Measurements from ENCODE around the gene HMG20B. TPM values are rescaled to one million over a fixed set of nuclear protein-coding genes. Genes with fewer than 3 reads are reported as not detected.

HMG20B gene
- total RNA-seq, 1 donor from 2014 or later = 28.7 TPM

DNA sequence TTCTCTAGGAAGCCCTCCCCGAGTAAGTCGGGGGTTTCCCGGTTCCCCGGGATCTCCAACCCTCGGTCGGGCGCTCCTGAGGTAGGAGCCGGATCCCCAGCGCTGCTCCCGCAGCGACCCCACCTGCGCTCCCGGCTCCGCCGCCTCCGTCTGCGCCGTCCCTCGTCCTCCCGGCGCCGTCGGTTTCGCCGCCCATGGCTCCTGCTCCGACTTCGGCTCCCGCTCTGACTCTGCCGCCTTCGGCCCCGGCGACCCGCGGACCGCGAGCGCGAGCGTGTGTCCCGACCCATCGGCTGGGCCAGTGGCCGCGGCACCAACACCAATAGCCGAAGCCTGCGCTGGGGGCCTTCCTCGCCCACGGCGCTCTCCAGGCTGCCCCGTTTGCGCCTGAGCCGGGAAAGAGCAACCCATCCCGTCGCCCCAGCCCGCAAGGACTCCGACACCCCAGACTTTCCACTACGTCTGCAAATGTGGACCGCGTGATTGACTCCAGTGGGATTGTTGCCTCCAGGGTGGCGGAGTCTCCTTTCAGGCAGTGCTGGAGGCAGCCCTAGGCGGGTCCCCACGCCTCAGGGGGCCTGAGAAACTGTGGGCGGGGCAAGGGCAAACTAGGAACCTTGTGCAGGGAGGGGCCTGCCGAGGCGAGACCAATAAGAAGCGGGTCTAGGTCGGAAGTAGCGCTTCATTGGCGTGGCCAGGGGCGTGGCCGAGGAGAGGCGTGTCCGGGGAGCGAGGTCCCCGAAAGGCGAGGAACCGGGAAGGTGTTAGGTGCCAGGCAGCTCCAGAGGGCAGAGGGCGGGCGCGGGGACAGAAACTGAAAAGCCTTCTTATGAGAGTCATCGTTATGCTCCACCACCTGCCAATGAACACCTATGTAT is 54.0 kb downstream of the HMG20B start, which contains the start of gene CACTIN:
Gene CACTIN, minus strand, starts transcription at position 318 of the 878 bp plus-strand sequence. Its CDS starts 28 bp downstream, at position 290.
- H3K9ac ChIP-seq (ENCODE audit: low read depth in 1 of 3, low read length in 3 of 3) = peak within 1 kb of the TSS; percentile 82 to 96 (median 82)
- no peaks in the 10 kb centered on the region for H3K9me3 ChIP-seq (ENCODE audit: control insufficient read depth in 3 of 3, low read length in 3 of 3)
- H3K4me1 ChIP-seq (ENCODE audit: control insufficient read depth in 3 of 3, insufficient read depth in 3 of 3, low read length in 3 of 3) = peaks cover 24 to 32% (median 26%) of the 10 kb centered on the region in 3 donors
- H3K27ac ChIP-seq (ENCODE audit: low read depth, low read length) = peak within 1 kb of the TSS; percentile 94
- H3K36me3 ChIP-seq (ENCODE audit: control insufficient read depth in 3 of 3, insufficient read depth in 3 of 3, low read length in 3 of 3) = peaks cover 7 to 15% (median 9%) of the 10 kb centered on the region in 3 donors
- no peaks in the 10 kb centered on the region for H3K27me3 ChIP-seq (ENCODE audit: control insufficient read depth in 3 of 3, insufficient read depth in 3 of 3, low read length in 3 of 3)
- peak within 1 kb of the TSS; percentile 86 to 97 (median 92) for H3K4me3 ChIP-seq (ENCODE audit: low read length in 3 of 3)

DNA sequence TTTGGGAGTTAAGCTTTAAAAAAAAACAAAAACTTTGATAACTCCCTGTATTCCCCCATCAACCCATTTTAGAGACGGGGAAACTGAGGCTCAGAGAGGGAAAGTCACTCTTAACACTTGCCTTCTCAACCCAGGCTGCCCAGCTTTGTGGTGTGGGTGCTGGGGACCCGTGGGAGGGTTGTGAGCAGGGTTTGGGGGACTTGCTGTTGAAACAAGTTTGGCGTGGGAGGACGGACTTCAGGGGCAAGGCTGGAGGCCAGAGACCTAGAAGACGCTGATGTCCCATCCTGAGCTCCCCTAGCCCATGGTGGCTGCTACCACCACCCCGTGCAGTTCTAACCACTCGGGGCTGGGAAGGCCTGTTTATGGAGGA is 54.6 kb downstream of the HMG20B start:
- Histone ChIP-seq H3K27me3 (ENCODE audit: control insufficient read depth in 3 of 3, insufficient read depth in 3 of 3, low read length in 3 of 3) (no peaks in the 10 kb centered on the region), H3K27ac (ENCODE audit: low read depth, low read length) (peak overlapping the region; percentile 94), H3K4me3 (ENCODE audit: low read length in 3 of 3) (peak overlapping the region; percentile 29 to 86 (median 59)), H3K9me3 (ENCODE audit: control insufficient read depth in 3 of 3, low read length in 3 of 3) (no peaks in the 10 kb centered on the region), H3K4me1 (ENCODE audit: control insufficient read depth in 3 of 3, insufficient read depth in 3 of 3, low read length in 3 of 3) (peaks cover 24 to 32% (median 26%) of the 10 kb centered on the region in 3 donors), H3K36me3 (ENCODE audit: control insufficient read depth in 3 of 3, insufficient read depth in 3 of 3, low read length in 3 of 3) (peaks cover 3 to 13% (median 6%) of the 10 kb centered on the region in 3 donors), H3K9ac (ENCODE audit: low read depth in 1 of 3, low read length in 3 of 3) (peak overlapping the region in 2 of 3 donors; percentile 33 to 82)

Small RNA genes lying within 50 kb of the gene (small RNA-seq; reads per million reads assigned to genes)
- not detected for gene AC005786.1

Other genes with a start within 250 kb of the HMG20B start
- gene NFIC, start 206.4 kb upstream of the HMG20B start, total RNA-seq = 8.4 TPM
- gene SMIM24, start 92.4 kb upstream of the HMG20B start, total RNA-seq = not detected
- gene SMIM44, start 89.5 kb upstream of the HMG20B start, total RNA-seq = not detected
- 9.4 TPM for gene DOHH, start 72.3 kb upstream of the HMG20B start, total RNA-seq
- gene FZR1, start 66.6 kb upstream of the HMG20B start, total RNA-seq = 14.6 TPM
- gene TEKTIP1, start 33.8 kb upstream of the HMG20B start, total RNA-seq = not detected
- gene MFSD12, start 15.4 kb upstream of the HMG20B start, total RNA-seq = 18.8 TPM
- gene GIPC3, start 12.5 kb downstream of the HMG20B start, total RNA-seq = not detected
- under 0.01 TPM for gene TBXA2R, start 33.9 kb downstream of the HMG20B start, total RNA-seq
- 12.5 TPM for gene CACTIN, start 53.8 kb downstream of the HMG20B start, total RNA-seq
- 6.3 TPM for gene PIP5K1C, start 127.5 kb downstream of the HMG20B start, total RNA-seq
- not detected for gene TJP3, start 135.4 kb downstream of the HMG20B start, total RNA-seq
- gene APBA3, start 188.7 kb downstream of the HMG20B start, total RNA-seq = 9.4 TPM
- 34.4 TPM for gene MRPL54, start 189.7 kb downstream of the HMG20B start, total RNA-seq
- not detected for gene RAX2, start 199.3 kb downstream of the HMG20B start, total RNA-seq
- 0.52 TPM for gene MATK, start 213.4 kb downstream of the HMG20B start, total RNA-seq

All from skeletal muscle tissue (tissue), 5 donors.